Measurements from ENCODE around the gene RBM39.
"Not testable (repeated sequence)": the region's sequence is repeated elsewhere in the genome, so short reads cannot be mapped to it uniquely, and the experiment has no call there.

RBM39 gene

GRCh38 chr20:35756404-35756803 is 14.3 kb upstream of the RBM39 start:
- DNase-seq (ENCODE audit: low read depth): no peak

DNA sequence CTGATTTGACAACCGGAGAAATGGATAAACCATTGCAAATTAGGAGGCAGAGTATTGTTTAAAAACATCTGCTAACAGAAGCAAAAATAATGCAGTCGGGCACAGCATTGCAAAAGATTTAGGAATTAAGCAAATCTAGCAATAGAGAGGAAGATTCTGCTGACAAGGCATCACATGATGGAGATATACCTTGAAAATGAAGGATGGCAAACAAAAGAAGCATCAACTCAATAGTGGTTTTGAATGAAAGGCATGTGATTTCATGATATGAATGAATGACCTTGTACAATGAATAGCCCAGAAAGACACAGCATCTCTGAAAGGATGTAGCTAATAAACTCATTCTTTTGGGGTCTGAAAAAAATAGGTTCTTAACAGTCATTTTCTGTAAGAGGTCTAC is 8.6 kb upstream of the RBM39 start:
- DNase-seq (ENCODE audit: low read depth): no peak

- not testable (repeated sequence) for DNase-seq (ENCODE audit: low read depth)
Observed at GRCh38 chr20:35744492-35744841, 2.4 kb upstream of the RBM39 start.

GRCh38 chr20:35743693-35744491 is 1.8 kb upstream of the RBM39 start:
- DNase-seq (ENCODE audit: low read depth): no peak

DNA sequence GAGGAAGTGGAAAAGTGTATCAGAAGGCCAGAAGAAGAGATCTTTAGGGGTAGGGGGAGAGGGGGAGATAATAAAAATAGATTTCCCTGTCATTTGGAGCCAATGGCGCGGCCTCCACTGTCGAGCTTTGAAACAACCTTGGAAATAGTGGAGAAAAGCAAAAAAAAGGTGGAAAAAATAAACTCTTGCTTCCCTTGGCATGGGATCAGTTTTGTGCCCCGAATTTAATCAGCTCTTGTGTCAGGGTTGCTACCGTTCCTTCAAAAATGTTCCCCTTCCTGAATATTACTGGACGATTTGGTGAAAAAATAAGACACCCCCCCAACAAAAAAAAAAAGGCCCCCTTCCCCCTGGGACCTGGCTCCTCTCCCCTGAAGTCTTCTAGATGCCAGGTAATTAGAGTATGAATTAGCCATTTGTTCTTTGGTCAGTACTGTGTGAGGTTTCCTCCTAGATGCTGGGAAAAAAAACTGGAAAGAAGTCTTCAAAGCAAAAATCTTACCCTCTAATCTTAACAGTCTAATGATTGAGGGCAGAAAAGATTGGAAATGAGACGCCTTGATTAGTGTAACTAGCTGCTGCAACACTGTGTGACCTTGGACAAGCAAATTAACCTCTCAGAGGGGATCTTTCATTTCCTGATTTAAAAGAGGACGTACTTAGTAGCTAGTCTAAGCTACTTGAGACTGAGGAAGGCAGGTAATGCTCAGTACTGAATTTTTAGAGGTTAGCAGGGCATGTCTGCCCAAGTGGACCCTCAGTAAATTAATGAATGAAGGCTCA is 872 bp upstream of the RBM39 start:
- DNase-seq (ENCODE audit: low read depth): no peak

DNA sequence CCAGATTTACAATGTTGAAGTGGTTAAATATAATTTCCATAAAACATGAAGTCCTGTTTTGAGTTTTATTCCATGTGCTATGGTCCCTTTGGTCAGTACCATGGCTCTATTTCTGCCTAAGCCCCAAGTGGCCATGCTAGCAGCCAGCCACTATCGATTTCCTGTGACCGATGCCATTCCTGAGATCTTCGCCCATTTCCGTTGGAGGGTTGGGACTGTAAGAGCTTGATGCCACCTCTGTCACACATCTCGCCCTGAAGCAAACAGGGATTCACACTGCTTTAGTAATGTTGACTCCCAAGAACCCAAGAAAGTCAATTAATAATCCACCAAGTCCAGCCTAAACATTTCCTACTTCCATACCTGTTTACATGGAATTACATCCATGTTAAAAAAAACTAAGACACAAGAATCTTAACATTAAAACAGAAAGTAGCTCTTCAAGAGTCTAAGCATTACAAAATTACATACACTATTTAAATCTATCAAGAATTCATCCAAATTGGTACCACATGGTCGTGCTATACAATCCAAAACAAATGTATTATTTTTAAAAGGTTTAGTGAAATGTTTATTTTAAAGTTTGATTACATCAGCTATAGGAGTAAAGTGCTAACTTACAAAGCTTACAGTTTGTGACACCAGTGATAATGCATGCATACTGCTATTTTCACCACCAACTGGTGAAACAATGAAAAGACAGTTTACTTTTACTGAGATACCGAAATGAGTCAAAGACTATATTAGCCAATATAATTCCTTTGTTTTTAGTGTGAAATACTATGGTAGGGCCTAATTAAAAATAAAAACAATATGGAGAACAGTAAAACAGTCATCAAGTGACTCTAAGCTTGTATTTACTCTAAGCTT is 2.5 kb downstream of the RBM39 start:
- DNase-seq (ENCODE audit: low read depth): no peak

DNA sequence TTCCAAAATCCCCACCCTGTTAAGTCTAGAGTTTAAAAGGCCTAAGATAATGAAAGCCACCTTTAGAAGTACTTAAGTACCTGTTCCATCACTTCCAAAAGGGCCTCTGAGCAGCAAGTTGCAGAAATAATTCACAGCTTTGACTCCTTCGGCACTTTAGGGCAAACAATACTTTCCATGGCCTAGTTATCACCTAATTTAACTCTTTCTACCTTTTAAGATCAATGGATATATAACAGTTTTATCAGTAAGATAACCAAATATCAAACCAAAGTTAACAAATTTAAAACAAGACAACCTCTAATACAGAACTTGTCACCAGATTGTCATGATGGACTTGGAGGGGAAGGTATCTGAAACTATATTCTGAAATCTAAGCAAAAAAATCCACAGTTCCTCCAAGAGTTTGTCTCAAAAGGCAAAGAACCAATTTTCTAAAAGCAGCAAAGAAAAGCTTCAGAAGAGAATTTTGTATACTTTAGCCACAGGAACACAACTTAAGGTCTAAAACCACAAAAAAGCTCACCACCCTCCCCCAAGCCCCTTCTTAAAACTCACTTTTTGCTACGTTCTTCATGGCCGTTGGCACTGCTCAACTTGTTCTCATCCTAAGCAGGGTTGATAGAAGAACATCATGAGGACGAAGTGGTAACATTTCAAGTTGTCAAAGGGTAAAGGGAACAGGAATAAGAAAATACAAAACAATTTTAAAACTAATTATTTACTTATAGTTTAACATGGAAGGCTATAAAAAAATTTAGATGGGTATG is 3.5 kb downstream of the RBM39 start:
- no peak for DNase-seq (ENCODE audit: low read depth)

DNA sequence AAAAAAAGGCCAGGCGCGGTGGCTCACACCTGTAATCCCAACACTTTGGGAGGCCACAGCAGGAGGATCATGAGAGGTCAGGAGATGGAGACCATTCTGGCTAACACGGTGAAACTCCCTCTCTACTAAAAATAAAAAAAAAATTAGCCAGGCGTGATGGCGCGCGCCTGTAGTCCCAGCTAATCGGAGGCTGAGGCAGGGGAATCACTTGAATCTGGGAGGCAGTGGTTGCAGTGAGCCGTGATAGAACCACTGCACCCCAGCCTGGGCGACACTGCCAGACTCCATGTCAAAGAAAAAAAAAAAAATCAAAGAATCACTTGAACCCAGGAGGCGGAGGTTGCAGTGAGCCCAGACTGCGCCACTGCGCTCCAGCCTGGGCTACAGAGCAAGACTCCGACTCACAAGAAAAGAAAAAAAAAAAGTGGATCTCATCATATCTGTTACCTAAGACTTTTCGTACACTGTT is 4.2 kb downstream of the RBM39 start:
- DNase-seq (ENCODE audit: low read depth): no peak

GRCh38 chr20:35735826-35736470 is 6.1 kb downstream of the RBM39 start:
- no peak for DNase-seq (ENCODE audit: low read depth)

DNA sequence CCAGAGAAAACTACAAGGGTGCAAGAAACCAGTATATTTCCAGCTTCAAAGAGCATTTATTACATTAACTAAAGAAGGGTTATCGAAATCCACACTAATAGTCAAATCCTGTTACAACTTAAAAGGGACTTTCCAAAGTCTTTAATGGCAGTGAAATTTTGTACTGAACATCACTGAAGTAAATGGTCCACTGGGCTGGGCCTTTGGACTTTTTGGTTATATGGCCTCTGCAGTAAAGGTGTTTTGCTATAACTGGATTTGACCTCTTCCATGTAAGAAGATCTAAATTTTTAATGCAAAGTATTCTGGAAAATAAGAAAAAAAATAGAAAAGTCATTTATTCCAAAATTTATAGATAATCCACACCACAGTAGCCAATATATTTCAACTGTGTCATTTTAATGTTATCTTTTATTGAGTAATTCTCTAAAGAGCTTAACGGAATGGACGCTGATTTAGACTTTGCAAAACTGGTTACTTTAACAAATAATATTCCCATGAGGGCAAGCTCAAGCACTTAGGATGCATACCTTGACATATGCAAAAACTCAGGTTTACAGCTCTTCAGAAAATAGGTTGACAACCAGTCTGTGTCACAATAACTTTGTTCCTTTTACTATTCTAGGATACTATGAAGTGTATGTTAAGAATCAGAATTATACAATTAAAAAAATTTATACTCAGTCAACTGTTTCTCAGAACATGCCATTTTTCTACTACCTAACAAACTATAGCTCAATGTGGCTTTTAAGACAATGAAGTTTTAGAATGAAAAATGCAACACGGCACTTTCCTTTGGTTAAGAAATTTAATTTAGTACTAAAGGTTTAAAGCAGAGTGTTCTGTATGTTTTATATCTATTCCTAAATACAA is 7.0 kb downstream of the RBM39 start:
- DNase-seq (ENCODE audit: low read depth): no peak

DNA sequence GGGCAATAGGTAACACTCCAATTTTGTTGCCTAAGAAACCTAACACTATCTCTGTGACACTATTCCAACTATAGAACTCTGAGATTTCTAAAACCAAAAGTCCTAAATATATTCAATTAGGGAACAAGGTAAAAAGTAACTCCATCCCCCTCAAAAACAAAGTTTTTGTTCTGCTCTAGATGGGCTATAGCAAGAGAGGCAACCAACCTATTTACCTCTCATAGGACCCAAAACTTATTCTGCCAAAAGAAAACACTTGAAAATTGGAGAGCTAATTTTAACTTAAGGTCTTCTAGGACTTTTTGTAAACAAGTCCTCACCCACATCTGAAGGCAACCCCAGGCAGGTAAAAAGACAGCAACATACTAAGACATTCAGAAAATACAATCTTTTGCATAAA is 7.7 kb downstream of the RBM39 start:
- DNase-seq (ENCODE audit: low read depth): no peak

GRCh38 chr20:35732644-35732982 is 9.4 kb downstream of the RBM39 start:
- no peak for DNase-seq (ENCODE audit: low read depth)

GRCh38 chr20:35731862-35732643 is 10.0 kb downstream of the RBM39 start:
- DNase-seq (ENCODE audit: low read depth): no peak

DNA sequence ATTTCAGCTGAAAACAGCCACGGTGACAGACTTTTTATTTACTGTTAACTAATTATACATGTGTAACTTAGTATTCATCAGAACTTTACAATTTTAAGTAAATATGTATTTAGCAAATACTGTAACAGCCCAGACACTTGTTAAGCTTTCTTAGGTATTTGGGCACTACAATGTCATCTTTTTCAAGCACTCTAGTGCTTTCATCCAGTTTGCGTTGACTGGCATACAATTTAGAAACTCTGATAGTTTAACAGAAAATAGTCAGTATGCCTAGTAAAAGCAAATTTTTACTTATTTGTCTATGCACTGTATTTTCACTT is 10.6 kb downstream of the RBM39 start:
- DNase-seq (ENCODE audit: low read depth): no peak

- no peak for DNase-seq (ENCODE audit: low read depth)
Observed at GRCh38 chr20:35730583-35731468, 11.2 kb downstream of the RBM39 start.

- no peak for DNase-seq (ENCODE audit: low read depth)
Observed at GRCh38 chr20:35729836-35730582, 12.1 kb downstream of the RBM39 start.

GRCh38 chr20:35729283-35729807 is 12.7 kb downstream of the RBM39 start:
- DNase-seq (ENCODE audit: low read depth): no peak

Measured in stimulated activated CD8-positive, alpha-beta memory T cell treated with anti-CD3 and anti-CD28 coated beads, Interleukin-15, amount 100 ng/mL, for 24 hours (primary cell).